ENCODE data around the gene PJA2.

Gene PJA2

DNA sequence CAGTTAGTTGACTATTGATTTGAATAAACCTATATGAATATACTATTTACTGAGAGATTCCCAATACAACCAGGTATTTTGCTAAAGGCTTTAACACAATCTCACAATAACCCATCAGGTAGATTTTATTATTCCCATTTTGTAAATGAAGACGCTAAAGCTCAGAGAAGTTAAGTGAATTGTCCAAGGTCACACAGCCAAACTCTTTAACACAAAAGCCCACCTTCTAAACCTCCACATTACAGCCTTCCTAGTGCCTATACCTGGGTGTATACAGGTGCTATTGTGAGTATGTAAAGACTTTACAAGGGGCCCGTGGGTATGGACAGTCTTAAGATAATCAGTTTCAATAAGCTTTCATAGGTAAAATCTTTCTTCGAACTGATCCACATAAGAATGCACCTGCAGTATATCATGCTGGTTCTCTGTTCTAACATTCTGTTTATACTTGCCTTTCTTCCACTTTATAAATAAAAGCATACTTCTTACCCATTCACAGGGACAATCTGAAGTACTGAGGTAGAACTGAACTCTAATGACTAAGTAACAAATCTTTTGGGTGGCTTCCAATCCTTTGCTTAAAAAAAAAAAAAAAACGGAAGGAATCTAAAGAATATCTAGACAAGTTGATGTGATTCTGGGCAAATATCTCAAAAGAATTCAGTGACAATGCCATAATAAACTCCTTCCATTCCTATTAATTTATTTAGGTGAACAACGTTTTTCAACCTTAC is 59.1 kb downstream of the PJA2 start:
- no peak overlapping the region for H3K27ac ChIP-seq
- TF ChIP-seq, protein P1, sequence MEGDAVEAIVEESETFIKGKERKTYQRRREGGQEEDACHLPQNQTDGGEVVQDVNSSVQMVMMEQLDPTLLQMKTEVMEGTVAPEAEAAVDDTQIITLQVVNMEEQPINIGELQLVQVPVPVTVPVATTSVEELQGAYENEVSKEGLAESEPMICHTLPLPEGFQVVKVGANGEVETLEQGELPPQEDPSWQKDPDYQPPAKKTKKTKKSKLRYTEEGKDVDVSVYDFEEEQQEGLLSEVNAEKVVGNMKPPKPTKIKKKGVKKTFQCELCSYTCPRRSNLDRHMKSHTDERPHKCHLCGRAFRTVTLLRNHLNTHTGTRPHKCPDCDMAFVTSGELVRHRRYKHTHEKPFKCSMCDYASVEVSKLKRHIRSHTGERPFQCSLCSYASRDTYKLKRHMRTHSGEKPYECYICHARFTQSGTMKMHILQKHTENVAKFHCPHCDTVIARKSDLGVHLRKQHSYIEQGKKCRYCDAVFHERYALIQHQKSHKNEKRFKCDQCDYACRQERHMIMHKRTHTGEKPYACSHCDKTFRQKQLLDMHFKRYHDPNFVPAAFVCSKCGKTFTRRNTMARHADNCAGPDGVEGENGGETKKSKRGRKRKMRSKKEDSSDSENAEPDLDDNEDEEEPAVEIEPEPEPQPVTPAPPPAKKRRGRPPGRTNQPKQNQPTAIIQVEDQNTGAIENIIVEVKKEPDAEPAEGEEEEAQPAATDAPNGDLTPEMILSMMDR (IDR thresholded peaks at IDR 0.05): no peak
- no peak for TF ChIP-seq ZFX (IDR thresholded peaks at IDR 0.05; ENCODE audit: borderline replicate concordance)

GRCh38 chr5:109349388-109349787 is 60.4 kb downstream of the PJA2 start:
- H3K27ac ChIP-seq: no peak overlapping the region
- TF ChIP-seq, protein P1 (IDR thresholded peaks at IDR 0.05): no peak
- TF ChIP-seq ZFX (IDR thresholded peaks at IDR 0.05; ENCODE audit: borderline replicate concordance): no peak

- no peak overlapping the region for H3K27ac ChIP-seq
- TF ChIP-seq, protein P1 (IDR thresholded peaks at IDR 0.05): no peak
- no peak for TF ChIP-seq ZFX (IDR thresholded peaks at IDR 0.05; ENCODE audit: borderline replicate concordance)
These were observed 62.4 kb downstream of the PJA2 start for GRCh38 chr5:109347252-109347888.

GRCh38 chr5:109345699-109346098 is 64.1 kb downstream of the PJA2 start:
- TF ChIP-seq, protein P1 (IDR thresholded peaks at IDR 0.05): no peak
- TF ChIP-seq ZFX (IDR thresholded peaks at IDR 0.05; ENCODE audit: borderline replicate concordance): no peak

GRCh38 chr5:109340351-109340750 is 69.4 kb downstream of the PJA2 start:
- TF ChIP-seq, protein P1 (IDR thresholded peaks at IDR 0.05): no peak
- TF ChIP-seq ZFX (IDR thresholded peaks at IDR 0.05; ENCODE audit: borderline replicate concordance): no peak
- H3K27ac ChIP-seq: 0 out of 2 replicates have a peak overlapping the region, but pooled peaks have one; percentile 25

More at GRCh38 chr5:109345699-109346098, 64.1 kb downstream of the PJA2 start:
- no peak overlapping the region for H3K27ac ChIP-seq

- no peak overlapping the region for H3K27ac ChIP-seq
- TF ChIP-seq, protein P1 (IDR thresholded peaks at IDR 0.05): no peak
- TF ChIP-seq ZFX (IDR thresholded peaks at IDR 0.05; ENCODE audit: borderline replicate concordance): no peak
These were observed 74.7 kb downstream of the PJA2 start for GRCh38 chr5:109335114-109335513.

DNA sequence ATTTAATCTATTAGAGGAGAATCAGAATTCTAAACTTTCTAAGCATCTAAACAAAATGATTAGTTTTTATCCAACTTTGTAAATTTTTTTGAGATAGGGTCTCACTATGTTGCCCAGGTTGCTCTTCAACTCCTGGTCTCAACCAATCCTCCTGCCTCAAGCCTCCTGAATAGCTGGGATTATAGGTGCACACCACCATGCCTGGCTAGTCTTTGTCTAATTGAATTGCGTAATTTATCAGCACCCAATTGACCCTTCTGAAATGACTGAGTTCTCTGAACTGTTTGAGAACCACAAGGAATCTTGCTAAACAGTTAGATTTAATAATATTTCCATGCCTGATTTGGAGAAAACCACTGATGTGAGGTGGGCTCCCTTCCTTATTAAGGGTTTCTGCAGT is 75.7 kb downstream of the PJA2 start:
- TF ChIP-seq, protein P1 (IDR thresholded peaks at IDR 0.05): no peak
- no peak for TF ChIP-seq ZFX (IDR thresholded peaks at IDR 0.05; ENCODE audit: borderline replicate concordance)
- no peak overlapping the region for H3K27ac ChIP-seq
